HepG2 (cell line): ENCODE measurements around the gene UST. TPM values are rescaled to one million over a fixed set of nuclear protein-coding genes. Genes with fewer than 3 reads are reported as not detected.
A peak's percentile ranks its signal among the peaks of the same experiment; 100 is the strongest.

Experiments
- BCL6 ChIP-seq: IDR thresholded peaks from 2 replicates; pipeline ENCODE4 v1.6.1; 2016; ENCODE audit warnings: missing genetic modification reagents, missing compliant biosample characterization
- CC2D1A ChIP-seq: sonication (generic); formaldehyde crosslinking; IDR thresholded peaks from 2 replicates; pipeline ENCODE4 v1.8.1; 2023; ENCODE audit warnings: mild to moderate bottlenecking, missing genetic modification reagents
- CCDC6 ChIP-seq: sonication (generic); formaldehyde crosslinking; IDR thresholded peaks from 2 replicates; pipeline ENCODE4 v1.8.1; 2022; ENCODE audit warnings: mild to moderate bottlenecking, missing genetic modification reagents, moderate library complexity
- GABPA ChIP-seq, 2 experiments: IDR thresholded peaks; 2 replicates each; pipeline ENCODE4 v1.6.1; 2011 to 2016; ENCODE audit warnings: low read depth in 2 of 2, low read length in 1 of 2, missing biosample characterization in 1 of 2, missing genetic modification characterization in 1 of 2
- HMG20B ChIP-seq: conservative IDR thresholded peaks from 2 replicates; pipeline ENCODE4 v1.6.1; 2016; ENCODE audit warnings: missing genetic modification reagents, missing compliant biosample characterization
- KMT2A ChIP-seq: sonication (generic); formaldehyde crosslinking; IDR thresholded peaks from 2 replicates; pipeline ENCODE4 v1.4.0; 2020; ENCODE audit warnings: missing genetic modification reagents
- NCOA1 ChIP-seq: sonication (generic); formaldehyde crosslinking; IDR thresholded peaks from 2 replicates; pipeline ENCODE4 v1.9.0; 2021; ENCODE audit warnings: missing genetic modification reagents
- PHF8 ChIP-seq: sonication (generic); formaldehyde crosslinking; IDR thresholded peaks from 2 replicates; pipeline ENCODE4 v1.5.0; 2020; ENCODE audit warnings: missing genetic modification reagents
- SMC3 ChIP-seq: IDR thresholded peaks from 2 replicates; pipeline ENCODE4 v1.6.1; 2011; ENCODE audit warnings: low read length, improper control_type of control experiment
- ZBTB21 ChIP-seq: sonication (generic); formaldehyde crosslinking; IDR thresholded peaks from 2 replicates; pipeline ENCODE4 v1.4.0; 2020; ENCODE audit warnings: missing genetic modification reagents
- ZMYM3 ChIP-seq: sonication (generic); formaldehyde crosslinking; IDR thresholded peaks from 2 replicates; pipeline ENCODE4 v1.5.1; 2020; ENCODE audit warnings: mild to moderate bottlenecking, missing genetic modification reagents
- ZNF564 ChIP-seq: sonication (generic); formaldehyde crosslinking; IDR thresholded peaks from 2 replicates; pipeline ENCODE4 v1.8.1; 2023; ENCODE audit warnings: mild to moderate bottlenecking, missing genetic modification reagents
- ZNF644 ChIP-seq: IDR thresholded peaks from 2 replicates; pipeline ENCODE4 v1.6.1; 2016; ENCODE audit warnings: low read depth
- ZNF7 ChIP-seq: IDR thresholded peaks from 2 replicates; pipeline ENCODE4 v1.6.1; 2016; ENCODE audit warnings: missing biosample characterization, missing genetic modification reagents
- ZNF749 ChIP-seq: sonication (generic); formaldehyde crosslinking; IDR thresholded peaks from 2 replicates; pipeline ENCODE4 v1.8.0; 2022; ENCODE audit warnings: mild to moderate bottlenecking, missing genetic modification reagents, moderate library complexity, borderline replicate concordance
- ZNF772 ChIP-seq: sonication (generic); formaldehyde crosslinking; IDR thresholded peaks from 2 replicates; pipeline ENCODE4 v1.5.0; 2020; ENCODE audit warnings: mild to moderate bottlenecking, missing genetic modification reagents
- polyA plus RNA-seq, 8 experiments: library from polyadenylated mRNA; depleted of rRNA in 3 of 8; stranded (reverse) in 7 of 8; unstranded in 1 of 8; fragments of >200 nt; fragmentation: Illumina TruSeq in 4 of 8; extraction: Trizol in 4 of 8; gene quantifications; 2 replicates each; pipeline versions ENCODE4 v1.2.1 to v1.2.3, GENCODE V29; 2011 to 2016; ENCODE audit warnings: low read depth in 4 of 8, missing spikeins in 1 of 8, mixed read lengths in 1 of 8; ENCODE audit not compliant: insufficient read depth in 1 of 8
- total RNA-seq, 5 experiments: library from RNA; depleted of rRNA; stranded (reverse); fragments of >200 nt; fragmentation: Illumina TruSeq; extraction: Trizol; gene quantifications; 2 replicates each; pipeline ENCODE4 v1.2.3, GENCODE V29; 2016; ENCODE audit warnings: low read depth in 1 of 5
- TF ChIP-seq, protein P1 (sequence below): sonication (generic); formaldehyde crosslinking; IDR thresholded peaks from 2 replicates; pipeline ENCODE4 v1.4.0; 2020; ENCODE audit warnings: mild to moderate bottlenecking, missing genetic modification reagents
- TF ChIP-seq, protein P2 (sequence below): IDR thresholded peaks from 2 replicates; pipeline ENCODE4 v1.6.1; 2016; ENCODE audit warnings: low read depth, missing genetic modification reagents, missing compliant biosample characterization
- TF ChIP-seq, protein P3 (sequence below): sonication (generic); formaldehyde crosslinking; IDR thresholded peaks from 2 replicates; pipeline ENCODE4 v1.4.0; 2020; ENCODE audit warnings: missing genetic modification reagents
- TF ChIP-seq, protein P4 (sequence below): IDR thresholded peaks from 2 replicates; pipeline ENCODE4 v1.6.1; 2012; ENCODE audit warnings: inconsistent platforms

The UST gene
- total and polyA plus RNA-seq, 2 of the 13 experiments (the other 11 are each of a cell fraction or from before 2014, with no cell fraction given) = 0.27 TPM; not detected in 1

DNA sequence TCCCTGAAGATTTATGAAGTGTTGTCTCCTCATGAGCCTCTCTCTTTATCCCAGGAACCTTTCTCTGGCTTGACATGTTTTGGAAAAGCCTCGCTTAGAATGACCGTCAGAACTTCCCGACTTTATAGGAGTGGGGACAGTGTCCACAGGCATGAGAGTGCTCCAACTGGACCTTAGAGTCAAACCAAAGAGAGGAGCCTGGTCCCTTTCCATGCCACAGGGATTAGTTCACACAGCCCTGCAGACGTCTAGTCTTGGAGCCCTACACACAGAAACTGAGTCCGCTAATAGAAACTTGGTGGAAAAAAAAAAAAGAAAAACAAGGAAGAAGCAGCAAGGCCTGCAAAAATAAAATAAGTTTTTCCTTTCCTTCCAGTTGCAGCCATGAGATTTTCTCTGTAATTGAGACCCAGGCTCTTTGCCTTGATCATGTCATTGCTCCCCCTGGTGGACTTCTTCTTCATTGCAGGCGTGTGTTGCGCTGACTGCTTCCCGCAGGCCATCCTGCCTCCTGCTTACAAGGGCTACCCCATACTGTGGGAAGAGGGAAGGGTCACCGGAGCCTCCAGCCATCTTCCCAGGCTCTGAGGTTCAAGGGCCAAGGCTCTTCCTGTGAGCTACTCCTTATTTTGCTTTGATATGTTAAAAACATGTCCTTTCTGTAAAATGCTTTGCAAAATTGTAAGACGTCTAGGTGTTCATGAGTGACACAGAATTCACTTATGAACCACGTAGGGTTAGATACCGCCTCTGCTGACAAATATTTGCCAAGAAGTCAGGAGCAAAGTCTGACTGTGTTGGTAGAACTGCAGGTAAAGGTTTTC is 201.0 kb downstream of the UST start (continued):
- TF ChIP-seq, protein P1, sequence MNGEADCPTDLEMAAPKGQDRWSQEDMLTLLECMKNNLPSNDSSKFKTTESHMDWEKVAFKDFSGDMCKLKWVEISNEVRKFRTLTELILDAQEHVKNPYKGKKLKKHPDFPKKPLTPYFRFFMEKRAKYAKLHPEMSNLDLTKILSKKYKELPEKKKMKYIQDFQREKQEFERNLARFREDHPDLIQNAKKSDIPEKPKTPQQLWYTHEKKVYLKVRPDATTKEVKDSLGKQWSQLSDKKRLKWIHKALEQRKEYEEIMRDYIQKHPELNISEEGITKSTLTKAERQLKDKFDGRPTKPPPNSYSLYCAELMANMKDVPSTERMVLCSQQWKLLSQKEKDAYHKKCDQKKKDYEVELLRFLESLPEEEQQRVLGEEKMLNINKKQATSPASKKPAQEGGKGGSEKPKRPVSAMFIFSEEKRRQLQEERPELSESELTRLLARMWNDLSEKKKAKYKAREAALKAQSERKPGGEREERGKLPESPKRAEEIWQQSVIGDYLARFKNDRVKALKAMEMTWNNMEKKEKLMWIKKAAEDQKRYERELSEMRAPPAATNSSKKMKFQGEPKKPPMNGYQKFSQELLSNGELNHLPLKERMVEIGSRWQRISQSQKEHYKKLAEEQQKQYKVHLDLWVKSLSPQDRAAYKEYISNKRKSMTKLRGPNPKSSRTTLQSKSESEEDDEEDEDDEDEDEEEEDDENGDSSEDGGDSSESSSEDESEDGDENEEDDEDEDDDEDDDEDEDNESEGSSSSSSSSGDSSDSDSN (CRISPR knock-in tag) = no peak
- TF ChIP-seq, protein P2, sequence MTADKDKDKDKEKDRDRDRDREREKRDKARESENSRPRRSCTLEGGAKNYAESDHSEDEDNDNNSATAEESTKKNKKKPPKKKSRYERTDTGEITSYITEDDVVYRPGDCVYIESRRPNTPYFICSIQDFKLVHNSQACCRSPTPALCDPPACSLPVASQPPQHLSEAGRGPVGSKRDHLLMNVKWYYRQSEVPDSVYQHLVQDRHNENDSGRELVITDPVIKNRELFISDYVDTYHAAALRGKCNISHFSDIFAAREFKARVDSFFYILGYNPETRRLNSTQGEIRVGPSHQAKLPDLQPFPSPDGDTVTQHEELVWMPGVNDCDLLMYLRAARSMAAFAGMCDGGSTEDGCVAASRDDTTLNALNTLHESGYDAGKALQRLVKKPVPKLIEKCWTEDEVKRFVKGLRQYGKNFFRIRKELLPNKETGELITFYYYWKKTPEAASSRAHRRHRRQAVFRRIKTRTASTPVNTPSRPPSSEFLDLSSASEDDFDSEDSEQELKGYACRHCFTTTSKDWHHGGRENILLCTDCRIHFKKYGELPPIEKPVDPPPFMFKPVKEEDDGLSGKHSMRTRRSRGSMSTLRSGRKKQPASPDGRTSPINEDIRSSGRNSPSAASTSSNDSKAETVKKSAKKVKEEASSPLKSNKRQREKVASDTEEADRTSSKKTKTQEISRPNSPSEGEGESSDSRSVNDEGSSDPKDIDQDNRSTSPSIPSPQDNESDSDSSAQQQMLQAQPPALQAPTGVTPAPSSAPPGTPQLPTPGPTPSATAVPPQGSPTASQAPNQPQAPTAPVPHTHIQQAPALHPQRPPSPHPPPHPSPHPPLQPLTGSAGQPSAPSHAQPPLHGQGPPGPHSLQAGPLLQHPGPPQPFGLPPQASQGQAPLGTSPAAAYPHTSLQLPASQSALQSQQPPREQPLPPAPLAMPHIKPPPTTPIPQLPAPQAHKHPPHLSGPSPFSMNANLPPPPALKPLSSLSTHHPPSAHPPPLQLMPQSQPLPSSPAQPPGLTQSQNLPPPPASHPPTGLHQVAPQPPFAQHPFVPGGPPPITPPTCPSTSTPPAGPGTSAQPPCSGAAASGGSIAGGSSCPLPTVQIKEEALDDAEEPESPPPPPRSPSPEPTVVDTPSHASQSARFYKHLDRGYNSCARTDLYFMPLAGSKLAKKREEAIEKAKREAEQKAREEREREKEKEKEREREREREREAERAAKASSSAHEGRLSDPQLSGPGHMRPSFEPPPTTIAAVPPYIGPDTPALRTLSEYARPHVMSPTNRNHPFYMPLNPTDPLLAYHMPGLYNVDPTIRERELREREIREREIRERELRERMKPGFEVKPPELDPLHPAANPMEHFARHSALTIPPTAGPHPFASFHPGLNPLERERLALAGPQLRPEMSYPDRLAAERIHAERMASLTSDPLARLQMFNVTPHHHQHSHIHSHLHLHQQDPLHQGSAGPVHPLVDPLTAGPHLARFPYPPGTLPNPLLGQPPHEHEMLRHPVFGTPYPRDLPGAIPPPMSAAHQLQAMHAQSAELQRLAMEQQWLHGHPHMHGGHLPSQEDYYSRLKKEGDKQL (CRISPR knock-in tag) = no peak
- TF ChIP-seq ZNF644 (CRISPR knock-in tag) (peak; percentile 19; the same call in 1 of the 2 replicates), CC2D1A (CRISPR knock-in tag) (no peak), HMG20B (CRISPR knock-in tag) (no peak), BCL6 (CRISPR knock-in tag) (no peak), ZNF749 (CRISPR knock-in tag) (no peak), KMT2A (CRISPR knock-in tag) (no peak), SMC3 (peak; percentile 95), CCDC6 (CRISPR knock-in tag) (no peak), ZNF772 (CRISPR knock-in tag) (no peak), GABPA (IDR thresholded peaks at IDR 0.05; ENCODE audit: low read depth, low read length) (no peak), GABPA (CRISPR knock-in tag; IDR thresholded peaks at IDR 0.05; ENCODE audit: low read depth) (no peak), ZMYM3 (no peak; the same call in 1 of the 2 replicates), ZNF564 (CRISPR knock-in tag) (no peak), ZNF7 (CRISPR knock-in tag) (no peak), NCOA1 (no peak), ZBTB21 (CRISPR knock-in tag) (no peak), PHF8 (CRISPR knock-in tag) (no peak)
- TF ChIP-seq, protein P3, sequence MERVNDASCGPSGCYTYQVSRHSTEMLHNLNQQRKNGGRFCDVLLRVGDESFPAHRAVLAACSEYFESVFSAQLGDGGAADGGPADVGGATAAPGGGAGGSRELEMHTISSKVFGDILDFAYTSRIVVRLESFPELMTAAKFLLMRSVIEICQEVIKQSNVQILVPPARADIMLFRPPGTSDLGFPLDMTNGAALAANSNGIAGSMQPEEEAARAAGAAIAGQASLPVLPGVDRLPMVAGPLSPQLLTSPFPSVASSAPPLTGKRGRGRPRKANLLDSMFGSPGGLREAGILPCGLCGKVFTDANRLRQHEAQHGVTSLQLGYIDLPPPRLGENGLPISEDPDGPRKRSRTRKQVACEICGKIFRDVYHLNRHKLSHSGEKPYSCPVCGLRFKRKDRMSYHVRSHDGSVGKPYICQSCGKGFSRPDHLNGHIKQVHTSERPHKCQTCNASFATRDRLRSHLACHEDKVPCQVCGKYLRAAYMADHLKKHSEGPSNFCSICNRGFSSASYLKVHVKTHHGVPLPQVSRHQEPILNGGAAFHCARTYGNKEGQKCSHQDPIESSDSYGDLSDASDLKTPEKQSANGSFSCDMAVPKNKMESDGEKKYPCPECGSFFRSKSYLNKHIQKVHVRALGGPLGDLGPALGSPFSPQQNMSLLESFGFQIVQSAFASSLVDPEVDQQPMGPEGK (CRISPR knock-in tag) = no peak
- TF ChIP-seq, protein P4, sequence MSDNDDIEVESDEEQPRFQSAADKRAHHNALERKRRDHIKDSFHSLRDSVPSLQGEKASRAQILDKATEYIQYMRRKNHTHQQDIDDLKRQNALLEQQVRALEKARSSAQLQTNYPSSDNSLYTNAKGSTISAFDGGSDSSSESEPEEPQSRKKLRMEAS = peak; percentile 25; the same call in 1 of the 2 replicates
